ENCODE data around the gene SPDYE6.
"Not testable (repeated sequence)": the region's sequence is repeated elsewhere in the genome, so short reads cannot be mapped to it uniquely, and the experiment has no call there.

SPDYE6 gene

GRCh38 chr7:102356344-102356743 is at the start of gene SPDYE6:
Gene SPDYE6, minus strand, starts transcription at chr7:102356444. Its CDS starts 421 bp downstream, at chr7:102356023.
- not testable (repeated sequence) for DNase-seq

- DNase-seq: not testable (repeated sequence)
These were observed 48.6 kb upstream of the SPDYE6 start for GRCh38 chr7:102404862-102405188.

GRCh38 chr7:102404005-102404861 is 48.0 kb upstream of the SPDYE6 start:
- peak in 1 of 51 donors; percentile 5 for DNase-seq

GRCh38 chr7:102403563-102403962 is 47.3 kb upstream of the SPDYE6 start:
- DNase-seq: no peak

- DNase-seq: no peak
These were observed 44.1 kb upstream of the SPDYE6 start for GRCh38 chr7:102400360-102400759.

- DNase-seq: no peak
These were observed 42.3 kb upstream of the SPDYE6 start for GRCh38 chr7:102398543-102398942.

- DNase-seq: no peak
These were observed 40.4 kb upstream of the SPDYE6 start for GRCh38 chr7:102396710-102397019.

GRCh38 chr7:102395873-102396709 is 39.8 kb upstream of the SPDYE6 start, which contains the start of gene PRKRIP1:
Gene PRKRIP1, plus strand, starts transcription at chr7:102396363. Its CDS starts 49 bp downstream, at chr7:102396412.
- DNase-seq: peak; percentile 33 to 93 (median 79)

GRCh38 chr7:102395592-102395872 is 39.3 kb upstream of the SPDYE6 start:
- DNase-seq: peak in 1 of 51 donors; percentile 38

GRCh38 chr7:102393467-102393866 is 37.2 kb upstream of the SPDYE6 start:
- DNase-seq: no peak

GRCh38 chr7:102392330-102392729 is 36.1 kb upstream of the SPDYE6 start:
- no peak for DNase-seq

- DNase-seq: peak in 50 of 51 donors; percentile 6 to 88 (median 58)
These were observed 34.6 kb upstream of the SPDYE6 start for GRCh38 chr7:102390697-102391484.

- DNase-seq: no peak
These were observed 33.6 kb upstream of the SPDYE6 start for GRCh38 chr7:102389810-102390209.

- no peak for DNase-seq
These were observed 30.8 kb upstream of the SPDYE6 start for GRCh38 chr7:102387064-102387463.

- not testable (repeated sequence) for DNase-seq
These were observed 25.6 kb upstream of the SPDYE6 start for GRCh38 chr7:102381696-102382425.

GRCh38 chr7:102380837-102381236 is 24.6 kb upstream of the SPDYE6 start:
- DNase-seq: not testable (repeated sequence)

GRCh38 chr7:102376964-102377466 is 20.8 kb upstream of the SPDYE6 start:
- DNase-seq: no peak

- not testable (repeated sequence) for DNase-seq
These were observed 16.6 kb upstream of the SPDYE6 start for GRCh38 chr7:102372796-102373195.

- DNase-seq: not testable (repeated sequence)
These were observed 13.8 kb upstream of the SPDYE6 start for GRCh38 chr7:102370038-102370437.

- DNase-seq: not testable (repeated sequence)
These were observed 9.1 kb upstream of the SPDYE6 start for GRCh38 chr7:102365390-102365789.

GRCh38 chr7:102364394-102364886 is 8.2 kb upstream of the SPDYE6 start:
- DNase-seq: not testable (repeated sequence)

All from hypothalamus (tissue), 51 donors.